Natural killer cell (primary cell): ENCODE results near the gene YARS1. TPM values are rescaled to one million over a fixed set of nuclear protein-coding genes. Genes with fewer than 3 reads are reported as not detected.

Source experiments
- ATAC-seq, 3 donors: fragments of 150-1000 bp in 2 of 3; fragments of 200-7000 bp in 1 of 3; cut with Tn5 transposase; 1 replicate in 1 of 3; 2 replicates in 2 of 3; pipeline ENCODE4 v1.10.0; 2021; ENCODE audit warnings: mild to moderate bottlenecking in 2 of 3, moderate library complexity in 2 of 3
- DNase-seq, 2 donors: peaks; one replicate each; pipeline versions ENCODE4 v3.0.0 to v3.0.0-alpha.2; 2013 to 2021; ENCODE audit warnings: mixed read lengths in 1 of 2
- H3K27ac ChIP-seq: one replicate; pipeline ENCODE4 v1.5.1; 2013; ENCODE audit warnings: mild to moderate bottlenecking, low read length
- H3K27me3 ChIP-seq: one replicate; pipeline ENCODE4 v1.6.1; 2013; ENCODE audit warnings: low read length; ENCODE audit not compliant: control insufficient read depth, insufficient read depth
- H3K36me3 ChIP-seq: one replicate; pipeline ENCODE4 v1.6.1; 2013; ENCODE audit warnings: low read length; ENCODE audit not compliant: control insufficient read depth, insufficient read depth
- H3K4me1 ChIP-seq: one replicate; pipeline ENCODE4 v1.6.1; 2013; ENCODE audit warnings: low read length; ENCODE audit not compliant: control insufficient read depth, insufficient read depth
- H3K4me3 ChIP-seq: one replicate; pipeline ENCODE4 v1.5.1; 2013; ENCODE audit warnings: low read length
- H3K9me3 ChIP-seq: one replicate; pipeline ENCODE4 v1.6.1; 2013; ENCODE audit warnings: low read length; ENCODE audit not compliant: control insufficient read depth, insufficient read depth
- H3K27ac Mint-ChIP-seq, 2 donors: one replicate each; pipeline ENCODE4 v1.8.0; 2022; ENCODE audit warnings: mild to moderate bottlenecking in 2 of 2, mixed read lengths in 2 of 2, moderate library complexity in 1 of 2
- H3K27me3 Mint-ChIP-seq, 2 donors: one replicate each; pipeline ENCODE4 v1.8.0; 2022; ENCODE audit warnings: low read depth in 2 of 2, mixed read lengths in 2 of 2
- H3K36me3 Mint-ChIP-seq: one replicate; pipeline ENCODE4 v1.8.0; 2022; ENCODE audit warnings: mixed read lengths
- H3K4me1 Mint-ChIP-seq, 2 donors: one replicate each; pipeline ENCODE4 v1.8.0; 2022; ENCODE audit warnings: mixed read lengths in 2 of 2
- H3K4me3 Mint-ChIP-seq: one replicate; pipeline ENCODE4 v1.8.0; 2022; ENCODE audit warnings: mild to moderate bottlenecking, moderate library complexity, mixed read lengths
- H3K9me3 Mint-ChIP-seq, 2 donors: one replicate each; pipeline ENCODE4 v1.8.0; 2022; ENCODE audit warnings: mixed read lengths in 2 of 2
- CTCF ChIP-seq: fragments of 200-600 bp; IDR thresholded peaks from one replicate; pipeline ENCODE4 v1.8.0; 2022; ENCODE audit warnings: antibody characterized with exemption
- WGBS: methylation state at CpG from one replicate; pipeline ENCODE4 v1.1.7; 2013; ENCODE audit warnings: missing lambda C conversion rate; ENCODE audit not compliant: insufficient coverage; 5-methylcytosine and 5-hydroxymethylcytosine counted together
- intact Hi-C: fragments of 100-400 bp; cut with micrococcal nuclease; formaldehyde crosslinking; loops from one replicate; pipeline ENCODE4 v1.14.2; 2022
- total RNA-seq, 4 donors: library from RNA; stranded (reverse); fragments of 120-200 nt in 1 of 4; gene quantifications; one replicate each; pipeline versions ENCODE4 v1.2.3 to v1.2.4, GENCODE V29; 2013 to 2022

The YARS1 gene
- total RNA-seq, 3 donors from 2014 or later (not counting 1 experiment from before 2014, with no cell fraction given) = 163 to 223 (median 197) TPM

- 93% methylated on average over 8 of the region's 8 CpGs for WGBS
- TF ChIP-seq CTCF = no peak
Measured at GRCh38 chr1:32748926-32749325, 68.2 kb downstream of the YARS1 start.

GRCh38 chr1:32748348-32748747, 68.8 kb downstream of the YARS1 start:
- H3K4me3 Mint-ChIP-seq = no peak overlapping the region
- H3K9me3 Mint-ChIP-seq = no peaks in the 10 kb centered on the region
- Histone ChIP-seq H3K4me1 (peaks cover 5% of the 10 kb centered on the region), H3K27me3 (no peaks in the 10 kb centered on the region), H3K4me3 (no peak overlapping the region), H3K27ac (no peak overlapping the region), H3K9me3 (no peaks in the 10 kb centered on the region), H3K36me3 (no peaks in the 10 kb centered on the region)
- TF ChIP-seq CTCF = no peak
- ATAC-seq = no peak
- H3K27ac Mint-ChIP-seq = no peak overlapping the region
- peaks cover 0 to 5% of the 10 kb centered on the region in 2 donors for H3K4me1 Mint-ChIP-seq
- H3K36me3 Mint-ChIP-seq = no peaks in the 10 kb centered on the region
- no peak for DNase-seq
- WGBS = 87% methylated on average over 4 of the region's 4 CpGs
- intact Hi-C loops = no loop called here
- H3K27me3 Mint-ChIP-seq = peaks cover 13 to 15% of the 10 kb centered on the region in 2 donors

More at GRCh38 chr1:32748926-32749325, 68.2 kb downstream of the YARS1 start:
- no peaks in the 10 kb centered on the region for H3K9me3 ChIP-seq
- Mint-ChIP-seq H3K27ac (no peak overlapping the region), H3K4me1 (peaks cover 0 to 5% of the 10 kb centered on the region in 2 donors), H3K36me3 (no peaks in the 10 kb centered on the region), H3K27me3 (peaks cover 13 to 15% of the 10 kb centered on the region in 2 donors), H3K4me3 (no peak overlapping the region), H3K9me3 (no peaks in the 10 kb centered on the region)
- no peaks in the 10 kb centered on the region for H3K27me3 ChIP-seq
- ATAC-seq (no peak), DNase-seq (no peak)
- no peak overlapping the region for H3K27ac ChIP-seq
- H3K36me3 ChIP-seq = no peaks in the 10 kb centered on the region
- H3K4me1 ChIP-seq = peaks cover 9% of the 10 kb centered on the region
- intact Hi-C loops = no loop called here
- no peak overlapping the region for H3K4me3 ChIP-seq

- WGBS = 83% methylated on average over 7 of the region's 9 CpGs
- no peak overlapping the region for H3K4me3 Mint-ChIP-seq
- no peak overlapping the region for H3K27ac Mint-ChIP-seq
- H3K27me3 ChIP-seq = peaks cover 2% of the 10 kb centered on the region
- no peak for ATAC-seq
- H3K4me1 Mint-ChIP-seq = no peaks in the 10 kb centered on the region
- no peak overlapping the region for H3K4me3 ChIP-seq
- no peak for TF ChIP-seq CTCF
- H3K9me3 ChIP-seq = no peaks in the 10 kb centered on the region
- no peaks in the 10 kb centered on the region for H3K9me3 Mint-ChIP-seq
- H3K27ac ChIP-seq = no peak overlapping the region
- H3K36me3 Mint-ChIP-seq = no peaks in the 10 kb centered on the region
- H3K27me3 Mint-ChIP-seq = peaks cover 1 to 4% of the 10 kb centered on the region in 2 donors
- intact Hi-C loops = no loop called here
- H3K4me1 ChIP-seq = peaks cover 10% of the 10 kb centered on the region
- no peak for DNase-seq
- no peaks in the 10 kb centered on the region for H3K36me3 ChIP-seq
Measured at GRCh38 chr1:32746130-32746529, 71.0 kb downstream of the YARS1 start.

- no peak overlapping the region for H3K4me3 ChIP-seq
- intact Hi-C loops = no loop called here
- H3K27ac ChIP-seq = no peak overlapping the region
- peak overlapping the region; percentile 17 for H3K4me3 Mint-ChIP-seq
- no peak for TF ChIP-seq CTCF
- no peaks in the 10 kb centered on the region for H3K36me3 Mint-ChIP-seq
- no peak overlapping the region for H3K27ac Mint-ChIP-seq
- peaks cover 0 to 3% of the 10 kb centered on the region in 2 donors for H3K27me3 Mint-ChIP-seq
- ATAC-seq (no peak), DNase-seq (no peak)
- no peaks in the 10 kb centered on the region for H3K4me1 Mint-ChIP-seq
- H3K9me3 ChIP-seq = no peaks in the 10 kb centered on the region
- peaks cover 14% of the 10 kb centered on the region for H3K4me1 ChIP-seq
- H3K27me3 ChIP-seq = peaks cover 7% of the 10 kb centered on the region
- H3K9me3 Mint-ChIP-seq = no peaks in the 10 kb centered on the region
- H3K36me3 ChIP-seq = no peaks in the 10 kb centered on the region
Measured at GRCh38 chr1:32744071-32744425, 73.1 kb downstream of the YARS1 start.
